Panc1 (cell line): Measurements from ENCODE around the gene GEN1. TPM values are rescaled to one million over a fixed set of nuclear protein-coding genes. Genes with fewer than 3 reads are reported as not detected.

Experiments used
- ATAC-seq: fragments of 200-7000 bp; cut with Tn5 transposase; 2 replicates; pipeline ENCODE4 v1.9.1; 2020; ENCODE audit warnings: mild to moderate bottlenecking, moderate library complexity
- BruUV-seq: library from RNA; stranded (reverse); fragments of 400-500 nt; replicated peaks from 2 replicates; lab custom pipeline; 2021; lab: Mats Ljungman, UMichigan
- CTCF ChIA-PET: fragments of 300-600 bp; sonication (Branson Sonifier 250); formaldehyde crosslinking; loops from one replicate; lab custom pipeline; 2022; ENCODE audit warnings: antibody characterized with exemption; lab: Charles Lee
- POLR2A ChIA-PET: fragments of 300-600 bp; sonication (Branson Sonifier 250); formaldehyde crosslinking; loops from one replicate; lab custom pipeline; 2022; ENCODE audit warnings: antibody characterized with exemption; lab: Charles Lee
- DNase-seq: peaks from one replicate; pipeline ENCODE4 v3.0.0-alpha.2; 2010; ENCODE audit warnings: low read depth, low spot score
- H3K27ac ChIP-seq: 2 replicates; pipeline ENCODE4 v1.5.1; 2011; ENCODE audit warnings: mild to moderate bottlenecking, low read length, inconsistent platforms
- H3K27me3 ChIP-seq: fragments of 200-500 bp; sonication (Bioruptor generic); 2 replicates; pipeline ENCODE4 v1.6.0; 2014; ENCODE audit warnings: low read length, inconsistent platforms; ENCODE audit not compliant: control insufficient read depth, insufficient read depth
- H3K36me3 ChIP-seq: fragments of 200-500 bp; sonication (Bioruptor generic); 2 replicates; pipeline ENCODE4 v1.5.1; 2014; ENCODE audit warnings: inconsistent platforms, mild to moderate bottlenecking, low read length, moderate library complexity; ENCODE audit not compliant: control insufficient read depth, insufficient read depth
- H3K4me1 ChIP-seq: 2 replicates; pipeline ENCODE4 v1.5.1; 2011; ENCODE audit warnings: inconsistent platforms, mild to moderate bottlenecking, low read length, moderate library complexity; ENCODE audit not compliant: control insufficient read depth, insufficient read depth
- H3K4me3 ChIP-seq, 2 experiments: 2 replicates each; pipeline ENCODE4 v1.5.1; 2011 to 2012; ENCODE audit warnings: low read depth in 2 of 2, low read length in 2 of 2, mild to moderate bottlenecking in 2 of 2, inconsistent platforms in 1 of 2, moderate library complexity in 1 of 2
- H3K9me3 ChIP-seq: fragments of 200-500 bp; sonication (Bioruptor generic); 2 replicates; pipeline ENCODE4 v1.5.1; 2014; ENCODE audit warnings: low read depth, mild to moderate bottlenecking, inconsistent platforms, low read length, moderate library complexity; ENCODE audit not compliant: control insufficient read depth, insufficient read depth
- POLR2AphosphoS5 ChIP-seq: IDR thresholded peaks from 2 replicates; pipeline ENCODE4 v1.6.1; 2012; ENCODE audit warnings: mild to moderate bottlenecking, low read depth, low read length, moderate library complexity
- SIN3A ChIP-seq: IDR thresholded peaks from 2 replicates; pipeline ENCODE4 v1.6.1; 2012; ENCODE audit warnings: low read depth, mild to moderate bottlenecking, low read length, moderate library complexity, borderline replicate concordance; ENCODE audit not compliant: insufficient read depth
- TCF7L2 ChIP-seq: IDR thresholded peaks from 2 replicates; pipeline ENCODE4 v1.6.1; 2011; ENCODE audit warnings: mild to moderate bottlenecking, low read depth, low read length, inconsistent platforms
- in situ Hi-C: cut with HindIII; loops from 2 replicates; pipeline ENCODE4 v1.10.0; 2016; ENCODE audit warnings: low sequenced_read_pairs, low pct_unique_long_range_greater_than_20kb
- intact Hi-C: fragments of 100-400 bp; cut with micrococcal nuclease; formaldehyde crosslinking; loops from one replicate; pipeline ENCODE4 v1.10.0; 2022; ENCODE audit not compliant: unreplicated experiment
- total RNA-seq: library from RNA; stranded (reverse); gene quantifications from one replicate; pipeline ENCODE4 v1.2.1, GENCODE V29; 2021; ENCODE audit not compliant: unreplicated experiment
- TF ChIP-seq, protein P1 (sequence below): fragments of 450-650 bp; IDR thresholded peaks from 2 replicates; pipeline ENCODE4 v1.5.1; 2017; ENCODE audit warnings: mild to moderate bottlenecking
- TF ChIP-seq, protein P2 (sequence below), 2 experiments: IDR thresholded peaks; 2 replicates each; pipeline ENCODE4 v1.6.1; 2011 to 2012; ENCODE audit warnings: low read depth in 2 of 2, control low read depth in 1 of 2, low read length in 1 of 2, mild to moderate bottlenecking in 1 of 2, moderate library complexity in 1 of 2; ENCODE audit not compliant: insufficient read depth in 1 of 2

Gene GEN1
- total RNA-seq, 1 experiment from 2014 or later = 24.0 TPM

DNA sequence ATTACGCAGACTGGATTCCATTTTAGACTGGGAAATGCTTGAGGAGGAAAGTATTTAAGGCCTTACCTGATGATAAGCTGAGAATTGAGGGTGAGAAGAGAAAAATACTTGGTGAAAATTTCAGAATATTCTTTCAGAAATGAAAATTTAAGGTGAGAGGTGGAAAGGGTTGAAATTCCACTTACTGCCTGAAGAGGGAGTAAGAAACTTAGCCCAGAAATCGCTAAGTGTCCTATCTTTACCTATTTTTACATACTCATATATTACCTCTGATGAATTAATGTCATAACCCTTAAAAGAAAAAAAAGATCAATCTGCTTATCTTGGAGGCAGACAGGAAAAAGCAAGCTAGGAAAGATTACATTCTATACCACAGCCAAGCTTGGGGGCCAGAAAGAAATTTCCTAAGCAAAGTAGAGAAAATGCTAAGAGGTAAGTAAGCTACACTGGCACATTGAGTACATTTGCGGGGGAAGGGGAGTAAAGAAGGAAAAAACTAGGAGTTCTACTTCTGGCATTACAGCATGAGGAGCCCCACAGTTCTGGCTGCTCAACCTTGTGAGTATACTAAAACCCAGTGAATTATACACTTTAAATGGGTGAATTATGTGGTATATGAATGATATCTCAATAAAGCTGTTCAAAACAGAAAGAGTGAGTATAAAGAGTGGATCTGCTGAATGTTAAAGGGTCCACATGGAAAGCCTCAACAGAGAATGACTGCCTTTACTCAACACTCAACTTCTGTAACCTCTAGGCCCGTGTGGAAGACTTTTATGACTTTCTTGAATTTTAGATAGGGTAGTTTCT is 34.2 kb upstream of the GEN1 start:
- Histone ChIP-seq H3K27me3 (no peaks in the 10 kb centered on the region), H3K9me3 (no peaks in the 10 kb centered on the region), H3K4me1 (no peaks in the 10 kb centered on the region), H3K36me3 (peaks cover 52% of the 10 kb centered on the region), H3K27ac (no peak overlapping the region), H3K4me3 (no peak overlapping the region)
- ChIA-PET POLR2A (no interaction called here), CTCF (interaction anchor here (0.6 kb wide), 1 partner anchor 34 kb away, joined by 3 read pairs; the partner anchor contains the start of genes GEN1 and SMC6)
- TF ChIP-seq TCF7L2 (no peak), SIN3A (no peak)
- TF ChIP-seq, protein P1, sequence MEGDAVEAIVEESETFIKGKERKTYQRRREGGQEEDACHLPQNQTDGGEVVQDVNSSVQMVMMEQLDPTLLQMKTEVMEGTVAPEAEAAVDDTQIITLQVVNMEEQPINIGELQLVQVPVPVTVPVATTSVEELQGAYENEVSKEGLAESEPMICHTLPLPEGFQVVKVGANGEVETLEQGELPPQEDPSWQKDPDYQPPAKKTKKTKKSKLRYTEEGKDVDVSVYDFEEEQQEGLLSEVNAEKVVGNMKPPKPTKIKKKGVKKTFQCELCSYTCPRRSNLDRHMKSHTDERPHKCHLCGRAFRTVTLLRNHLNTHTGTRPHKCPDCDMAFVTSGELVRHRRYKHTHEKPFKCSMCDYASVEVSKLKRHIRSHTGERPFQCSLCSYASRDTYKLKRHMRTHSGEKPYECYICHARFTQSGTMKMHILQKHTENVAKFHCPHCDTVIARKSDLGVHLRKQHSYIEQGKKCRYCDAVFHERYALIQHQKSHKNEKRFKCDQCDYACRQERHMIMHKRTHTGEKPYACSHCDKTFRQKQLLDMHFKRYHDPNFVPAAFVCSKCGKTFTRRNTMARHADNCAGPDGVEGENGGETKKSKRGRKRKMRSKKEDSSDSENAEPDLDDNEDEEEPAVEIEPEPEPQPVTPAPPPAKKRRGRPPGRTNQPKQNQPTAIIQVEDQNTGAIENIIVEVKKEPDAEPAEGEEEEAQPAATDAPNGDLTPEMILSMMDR = peak; percentile 79
- 0 out of 2 replicates have a peak, but pooled peaks have one; percentile 56 for ATAC-seq
- peak; percentile 10 for DNase-seq
- BruUV-seq = no TSS peak
- in situ Hi-C loops = no loop called here
- intact Hi-C loops = no loop called here

DNA sequence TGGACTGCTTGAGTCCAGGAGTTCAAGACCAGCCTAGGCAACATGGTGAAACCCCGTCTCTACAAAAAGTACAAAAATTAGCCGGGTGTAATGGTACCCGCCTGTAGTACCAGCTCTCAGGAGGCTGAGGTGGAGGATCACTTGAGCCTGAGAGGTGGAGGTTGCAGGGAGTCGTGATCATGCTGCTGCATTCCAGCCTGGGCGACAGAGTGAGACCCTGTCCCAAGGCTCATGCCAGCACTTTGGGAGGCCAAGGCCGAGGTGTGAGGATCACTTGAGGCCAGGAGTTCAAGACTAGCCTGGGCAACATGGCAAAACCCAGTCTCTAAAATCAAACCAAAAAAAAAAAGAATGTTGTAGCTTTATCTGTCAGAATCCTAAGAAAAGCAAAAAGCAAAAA is 25.7 kb upstream of the GEN1 start:
- in situ Hi-C loops (no loop called here), intact Hi-C loops (no loop called here)
- no peaks in the 10 kb centered on the region for H3K9me3 ChIP-seq
- TF ChIP-seq, protein P1 = no peak
- TF ChIP-seq TCF7L2 (no peak), SIN3A (no peak), POLR2AphosphoS5 (no peak)
- TF ChIP-seq, protein P2, sequence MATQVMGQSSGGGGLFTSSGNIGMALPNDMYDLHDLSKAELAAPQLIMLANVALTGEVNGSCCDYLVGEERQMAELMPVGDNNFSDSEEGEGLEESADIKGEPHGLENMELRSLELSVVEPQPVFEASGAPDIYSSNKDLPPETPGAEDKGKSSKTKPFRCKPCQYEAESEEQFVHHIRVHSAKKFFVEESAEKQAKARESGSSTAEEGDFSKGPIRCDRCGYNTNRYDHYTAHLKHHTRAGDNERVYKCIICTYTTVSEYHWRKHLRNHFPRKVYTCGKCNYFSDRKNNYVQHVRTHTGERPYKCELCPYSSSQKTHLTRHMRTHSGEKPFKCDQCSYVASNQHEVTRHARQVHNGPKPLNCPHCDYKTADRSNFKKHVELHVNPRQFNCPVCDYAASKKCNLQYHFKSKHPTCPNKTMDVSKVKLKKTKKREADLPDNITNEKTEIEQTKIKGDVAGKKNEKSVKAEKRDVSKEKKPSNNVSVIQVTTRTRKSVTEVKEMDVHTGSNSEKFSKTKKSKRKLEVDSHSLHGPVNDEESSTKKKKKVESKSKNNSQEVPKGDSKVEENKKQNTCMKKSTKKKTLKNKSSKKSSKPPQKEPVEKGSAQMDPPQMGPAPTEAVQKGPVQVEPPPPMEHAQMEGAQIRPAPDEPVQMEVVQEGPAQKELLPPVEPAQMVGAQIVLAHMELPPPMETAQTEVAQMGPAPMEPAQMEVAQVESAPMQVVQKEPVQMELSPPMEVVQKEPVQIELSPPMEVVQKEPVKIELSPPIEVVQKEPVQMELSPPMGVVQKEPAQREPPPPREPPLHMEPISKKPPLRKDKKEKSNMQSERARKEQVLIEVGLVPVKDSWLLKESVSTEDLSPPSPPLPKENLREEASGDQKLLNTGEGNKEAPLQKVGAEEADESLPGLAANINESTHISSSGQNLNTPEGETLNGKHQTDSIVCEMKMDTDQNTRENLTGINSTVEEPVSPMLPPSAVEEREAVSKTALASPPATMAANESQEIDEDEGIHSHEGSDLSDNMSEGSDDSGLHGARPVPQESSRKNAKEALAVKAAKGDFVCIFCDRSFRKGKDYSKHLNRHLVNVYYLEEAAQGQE (IDR thresholded peaks at IDR 0.05; ENCODE audit: insufficient read depth in 1 of 2, low read depth in 2 of 2, low read length in 1 of 2) = no peak
- no peaks in the 10 kb centered on the region for H3K4me1 ChIP-seq
- H3K27ac ChIP-seq = no peak overlapping the region
- CTCF ChIA-PET = no interaction called here
- ATAC-seq = no peak
- H3K4me3 ChIP-seq = no peak overlapping the region
- POLR2A ChIA-PET = no interaction called here
- no TSS peak for BruUV-seq
- no peaks in the 10 kb centered on the region for H3K27me3 ChIP-seq
- peaks cover 35% of the 10 kb centered on the region for H3K36me3 ChIP-seq
- DNase-seq = no peak
